Measurements from ENCODE around the gene OTULIN.

Gene OTULIN

GRCh38 chr5:14742498-14742897 is 78.0 kb downstream of the OTULIN start:
- Histone ChIP-seq H3K9me2 (replicated peaks; ENCODE audit: control insufficient read depth, low read length) (no peaks in the 10 kb centered on the region), H3K4me1 (ENCODE audit: control insufficient read depth, low read length) (peaks cover 51% of the 10 kb centered on the region), H3K4me2 (ENCODE audit: low read length) (peak overlapping the region; percentile 24; the same call in 1 of the 2 replicates), H3K4me3 (ENCODE audit: low read length) (no peak overlapping the region), H3K36me3 (ENCODE audit: control insufficient read depth, low read length) (peaks cover 56% of the 10 kb centered on the region), H3K27me3 (ENCODE audit: control insufficient read depth, low read length) (no peaks in the 10 kb centered on the region), H3K27ac (ENCODE audit: low read depth, low read length) (peak overlapping the region; percentile 43; the same call in 1 of the 2 replicates), H3F3A (ENCODE audit: control insufficient read depth, insufficient read depth) (peaks cover 6% of the 10 kb centered on the region; the same call in 1 of the 2 replicates), H4K20me1 (ENCODE audit: control insufficient read depth, insufficient read depth, low read depth, low read length) (no peaks in the 10 kb centered on the region), H3K9me3 (ENCODE audit: control insufficient read depth, insufficient read depth, low read length) (no peaks in the 10 kb centered on the region), H3K79me2 (ENCODE audit: control insufficient read depth, low read length) (no peaks in the 10 kb centered on the region)
- TF ChIP-seq EZH2phosphoT487 (IDR thresholded peaks at IDR 0.05; ENCODE audit: borderline replicate concordance, low read length), result no peak
- TF ChIP-seq CTCF (IDR thresholded peaks at IDR 0.05; ENCODE audit: low read depth, low read length, poor library complexity, severe bottlenecking), result no peak

GRCh38 chr5:14743601-14744295 is 79.2 kb downstream of the OTULIN start:
- Histone ChIP-seq H3K9me3 (ENCODE audit: control insufficient read depth, insufficient read depth, low read length) (no peaks in the 10 kb centered on the region), H3K9me2 (replicated peaks; ENCODE audit: control insufficient read depth, low read length) (no peaks in the 10 kb centered on the region), H3K4me1 (ENCODE audit: control insufficient read depth, low read length) (peaks cover 51% of the 10 kb centered on the region), H3F3A (ENCODE audit: control insufficient read depth, insufficient read depth) (peaks cover 6% of the 10 kb centered on the region; the same call in 1 of the 2 replicates), H4K20me1 (ENCODE audit: control insufficient read depth, insufficient read depth, low read depth, low read length) (no peaks in the 10 kb centered on the region), H3K27me3 (ENCODE audit: control insufficient read depth, low read length) (no peaks in the 10 kb centered on the region), H3K4me3 (ENCODE audit: low read length) (no peak overlapping the region), H3K27ac (ENCODE audit: low read depth, low read length) (peak overlapping the region; percentile 84), H3K36me3 (ENCODE audit: control insufficient read depth, low read length) (peaks cover 64% of the 10 kb centered on the region), H3K79me2 (ENCODE audit: control insufficient read depth, low read length) (no peaks in the 10 kb centered on the region), H3K4me2 (ENCODE audit: low read length) (peak overlapping the region; percentile 64)
- no peak for TF ChIP-seq CTCF (IDR thresholded peaks at IDR 0.05; ENCODE audit: low read depth, low read length, poor library complexity, severe bottlenecking)

DNA sequence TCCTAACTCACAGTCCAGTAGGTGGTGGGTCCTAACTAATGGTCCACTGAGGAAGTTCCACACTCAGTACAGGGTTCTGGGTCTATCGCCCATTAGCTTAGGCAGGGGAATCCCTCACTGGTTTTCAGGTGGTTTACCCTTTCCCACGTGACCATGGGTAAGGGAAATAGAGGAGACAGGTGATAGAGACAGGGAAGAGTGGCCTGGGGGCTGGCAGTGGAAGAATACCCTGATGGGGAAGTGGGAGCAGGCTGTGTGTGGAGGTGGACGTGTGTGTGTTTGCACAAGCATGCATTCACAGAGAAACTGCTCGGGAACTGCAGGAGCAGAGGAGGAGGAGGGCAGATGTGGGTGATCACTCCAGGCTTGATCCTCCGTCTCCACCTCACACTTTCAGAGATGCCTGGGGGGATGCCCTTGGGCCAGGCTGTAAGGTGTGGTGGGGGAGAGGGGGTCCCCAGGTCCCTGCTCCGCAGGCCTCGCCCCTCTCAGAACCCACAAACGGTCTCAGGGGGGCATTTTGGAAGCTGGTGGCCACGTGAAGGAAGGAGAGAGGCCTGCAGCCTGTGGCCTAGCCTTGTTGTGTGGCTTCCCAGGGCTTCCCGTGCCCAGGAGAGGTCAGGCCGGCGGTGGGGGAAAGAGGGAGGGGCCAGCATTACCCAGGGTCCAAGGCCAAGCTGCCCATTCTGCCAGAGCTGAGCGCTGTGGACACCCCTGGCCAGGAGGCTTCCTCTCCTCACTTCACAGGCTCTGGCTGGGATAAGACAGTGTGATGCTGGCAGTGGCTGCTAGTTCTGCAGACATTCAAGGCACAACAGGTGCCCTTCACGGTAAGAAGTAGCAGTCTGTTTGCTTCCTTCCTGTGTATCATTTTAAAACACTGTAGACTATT is 80.0 kb downstream of the OTULIN start:
- peaks cover 63% of the 10 kb centered on the region for H3K36me3 ChIP-seq (ENCODE audit: control insufficient read depth, low read length)
- no peaks in the 10 kb centered on the region for H3K27me3 ChIP-seq (ENCODE audit: control insufficient read depth, low read length)
- no peaks in the 10 kb centered on the region for H3K9me2 ChIP-seq (replicated peaks; ENCODE audit: control insufficient read depth, low read length)
- peaks cover 51% of the 10 kb centered on the region for H3K4me1 ChIP-seq (ENCODE audit: control insufficient read depth, low read length)
- no peak for TF ChIP-seq EZH2phosphoT487 (IDR thresholded peaks at IDR 0.05; ENCODE audit: borderline replicate concordance, low read length)
- no peak for TF ChIP-seq CTCF (IDR thresholded peaks at IDR 0.05; ENCODE audit: low read depth, low read length, poor library complexity, severe bottlenecking)
- peak overlapping the region; percentile 64 for H3K4me2 ChIP-seq (ENCODE audit: low read length)
- no peaks in the 10 kb centered on the region for H4K20me1 ChIP-seq (ENCODE audit: control insufficient read depth, insufficient read depth, low read depth, low read length)
- H3K4me3 ChIP-seq (ENCODE audit: low read length), result peak overlapping the region; percentile 54
- H3K27ac ChIP-seq (ENCODE audit: low read depth, low read length), result peak overlapping the region; percentile 84
- no peaks in the 10 kb centered on the region for H3K79me2 ChIP-seq (ENCODE audit: control insufficient read depth, low read length)
- H3K9me3 ChIP-seq (ENCODE audit: control insufficient read depth, insufficient read depth, low read length), result no peaks in the 10 kb centered on the region
- H3F3A ChIP-seq (ENCODE audit: control insufficient read depth, insufficient read depth), result peaks cover 6% of the 10 kb centered on the region; the same call in 1 of the 2 replicates

Measured in DOHH2 (cell line).